GM19025 (cell line): ENCODE results near the gene LRRC15.

ENCODE experiments used
- ATAC-seq: cut with Tn5 transposase; IDR thresholded peaks from one replicate; pipeline ENCODE4 v1.9.1; 2021; ENCODE audit warnings: mild to moderate bottlenecking, low read depth, moderate library complexity; ENCODE audit not compliant: unreplicated experiment

LRRC15 gene

DNA sequence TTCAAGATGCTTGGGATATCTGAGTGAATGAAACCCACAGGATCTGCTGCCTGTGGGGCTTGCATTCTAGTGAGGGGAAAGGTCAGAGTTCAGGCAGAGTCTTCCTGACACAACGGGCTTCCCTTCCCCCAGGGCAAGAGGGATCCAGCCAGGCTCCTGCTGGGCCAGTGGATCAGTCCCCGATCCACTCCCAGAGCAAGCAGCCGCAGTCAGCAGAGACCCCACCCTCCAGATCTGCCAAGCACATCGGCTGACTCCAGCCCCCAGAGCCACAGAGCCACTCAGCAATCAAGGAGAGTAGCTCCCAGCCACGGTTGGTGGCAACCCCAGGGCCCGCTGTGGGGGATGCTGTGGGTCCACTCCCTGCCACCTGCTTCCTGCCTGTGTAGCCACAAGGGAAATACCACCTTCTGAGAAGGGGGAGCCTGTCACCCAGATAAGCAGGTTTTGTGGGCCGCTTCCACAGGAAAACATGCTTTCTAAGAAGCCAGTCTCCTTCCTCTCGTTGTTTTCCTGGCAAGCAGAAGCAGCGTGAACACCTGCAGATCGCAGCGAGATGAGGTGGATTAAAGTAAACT is 63.3 kb downstream of the LRRC15 start:
- peak; percentile 35 for ATAC-seq

DNA sequence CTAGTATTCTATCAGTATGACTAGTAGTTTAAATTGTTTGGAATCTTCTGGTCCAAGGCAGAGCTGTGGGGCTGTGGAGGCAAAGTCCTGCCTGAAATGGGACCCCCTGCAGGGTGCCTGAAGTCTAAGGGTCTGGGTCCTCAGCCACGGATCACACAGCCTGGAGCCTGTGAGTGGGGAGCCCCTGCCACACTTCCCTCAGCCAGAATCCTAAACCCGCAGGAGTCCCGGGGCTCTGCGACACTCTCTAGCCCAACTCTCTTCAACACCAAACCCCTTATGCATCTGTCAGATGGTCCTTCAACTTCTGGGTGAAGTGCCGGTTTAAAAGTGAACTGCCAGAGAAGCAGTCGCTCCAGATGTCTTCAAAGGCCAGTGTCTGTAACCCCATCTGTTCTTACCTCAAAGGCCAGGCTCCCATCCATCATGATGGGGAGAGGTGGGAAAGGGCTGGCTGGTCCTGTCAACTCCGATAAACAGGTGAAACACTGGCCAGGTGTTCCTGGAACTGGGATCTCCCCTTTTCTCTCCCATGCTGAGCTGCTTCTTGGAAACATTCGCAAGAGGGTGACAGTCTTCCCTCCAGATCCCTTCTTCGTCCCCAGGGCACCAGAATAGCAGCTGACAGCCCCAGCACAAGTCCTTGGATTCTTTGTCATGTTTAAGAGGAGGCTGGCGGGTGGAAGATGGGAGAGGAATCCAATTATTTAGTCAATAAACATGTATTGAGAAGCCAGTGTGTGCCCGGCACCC is 64.0 kb downstream of the LRRC15 start:
- ATAC-seq: no peak
